MG63 (cell line): ENCODE results near the gene ZNF345. TPM values are rescaled to one million over a fixed set of nuclear protein-coding genes. Genes with fewer than 3 reads are reported as not detected.

Experiments used
- DNase-seq: peaks from one replicate; pipeline ENCODE4 v3.0.0-alpha.2; 2020
- H3K27me3 ChIP-seq: fragments of 250-450 bp; sonication (Bioruptor Pico); 2 replicates; pipeline ENCODE4 v1.5.1; 2020; ENCODE audit warnings: mild to moderate bottlenecking, moderate library complexity
- H3K36me3 ChIP-seq: fragments of 250-450 bp; sonication (Bioruptor Pico); 2 replicates; pipeline ENCODE4 v1.5.1; 2020; ENCODE audit warnings: mild to moderate bottlenecking, moderate library complexity
- H3K4me3 ChIP-seq: fragments of 250-450 bp; sonication (Bioruptor Pico); 2 replicates; pipeline ENCODE4 v1.5.1; 2020; ENCODE audit warnings: mild to moderate bottlenecking, moderate library complexity
- H3K9me3 ChIP-seq: fragments of 250-450 bp; sonication (Bioruptor Pico); 2 replicates; pipeline ENCODE4 v1.5.1; 2020; ENCODE audit warnings: mild to moderate bottlenecking, moderate library complexity
- total RNA-seq: library from RNA; depleted of rRNA; stranded (reverse); fragments of >200 nt; shearing (Covaris generic); gene quantifications from 2 replicates; pipeline ENCODE4 v1.2.3, GENCODE V29; 2014; ENCODE audit warnings: low replicate concordance; rRNA removed

The ZNF345 gene
- total RNA-seq, 1 experiment from 2014 or later: not detected

GRCh38 chr19:36894849-36895383 lies 44.2 kb downstream of the ZNF345 start:
- H3K27me3 ChIP-seq: no peaks in the 10 kb centered on the region
- H3K4me3 ChIP-seq: no peak overlapping the region
- DNase-seq: no peak
- no peaks in the 10 kb centered on the region for H3K36me3 ChIP-seq
- peaks cover 54% of the 10 kb centered on the region for H3K9me3 ChIP-seq

- peaks cover 30% of the 10 kb centered on the region for H3K9me3 ChIP-seq
- no peak overlapping the region for H3K4me3 ChIP-seq
- no peaks in the 10 kb centered on the region for H3K36me3 ChIP-seq
- H3K27me3 ChIP-seq: no peaks in the 10 kb centered on the region
- DNase-seq: no peak
Observed at GRCh38 chr19:36898422-36898821, 47.7 kb downstream of the ZNF345 start.

- DNase-seq: peak; percentile 36
- no peaks in the 10 kb centered on the region for H3K36me3 ChIP-seq
- H3K4me3 ChIP-seq: peak within 1 kb of the TSS; percentile 42
- H3K9me3 ChIP-seq: peaks cover 24% of the 10 kb centered on the region
- H3K27me3 ChIP-seq: no peaks in the 10 kb centered on the region
Observed at GRCh38 chr19:36915992-36916830, 65.5 kb downstream of the ZNF345 start, which contains the start of the genes ZNF568 and ZNF829. Gene ZNF568 (plus strand): TSS chr19:36916332. CDS start chr19:36922771, 6,439 bp downstream. Gene ZNF829 (minus strand): TSS chr19:36916291. CDS start chr19:36915167, 1,124 bp downstream.

GRCh38 chr19:36916991-36917390 lies 66.3 kb downstream of the ZNF345 start:
- no peaks in the 10 kb centered on the region for H3K36me3 ChIP-seq
- H3K27me3 ChIP-seq: no peaks in the 10 kb centered on the region
- H3K4me3 ChIP-seq: no peak overlapping the region; the same call in 1 of the 2 replicates
- no peak for DNase-seq
- H3K9me3 ChIP-seq: peaks cover 20% of the 10 kb centered on the region

- Histone ChIP-seq H3K36me3 (no peaks in the 10 kb centered on the region), H3K4me3 (no peak overlapping the region), H3K9me3 (peaks cover 20% of the 10 kb centered on the region), H3K27me3 (no peaks in the 10 kb centered on the region)
- no peak for DNase-seq
Observed at GRCh38 chr19:36918090-36918489, 67.4 kb downstream of the ZNF345 start.

Other genes starting within 250 kb of the ZNF345 start
- gene ZNF382, start 245.6 kb upstream of the ZNF345 start, total RNA-seq: 5.4 and 8.1 TPM in 2 replicates
- gene ZNF461, start 184.0 kb upstream of the ZNF345 start, total RNA-seq: 1.3 and 52.2 TPM in 2 replicates
- gene ZNF567, start 163.3 kb upstream of the ZNF345 start, total RNA-seq: 1.8 and 5.6 TPM in 2 replicates
- 0.20 TPM in 2 replicates for gene ZNF850, start 78.1 kb upstream of the ZNF345 start, total RNA-seq
- 0.20 and 0.36 TPM in 2 replicates for gene ZNF790, start 12.5 kb upstream of the ZNF345 start, total RNA-seq
- gene ZNF829, start 65.4 kb downstream of the ZNF345 start, total RNA-seq: 0.03 and 0.25 TPM in 2 replicates
- 0.63 TPM in 1 of 2 replicates, not detected in the other for gene ZNF568, start 65.5 kb downstream of the ZNF345 start, total RNA-seq
- 2.9 and 6.0 TPM in 2 replicates for gene ZNF420, start 227.6 kb downstream of the ZNF345 start, total RNA-seq